Tibial nerve (tissue), 4 donors: ENCODE data around the gene HIP1. TPM values are rescaled to one million over a fixed set of nuclear protein-coding genes. Genes with fewer than 3 reads are reported as not detected.
"Not testable (repeated sequence)": the region's sequence is repeated elsewhere in the genome, so short reads cannot be mapped to it uniquely, and the experiment has no call there.

Experiments used
- DNase-seq, 2 donors: peaks; one replicate each; pipeline ENCODE4 v3.0.0-alpha.2; 2019; ENCODE audit warnings: low spot score in 2 of 2
- H3K27ac ChIP-seq, 4 donors: fragments of 200-600 bp; sonication (generic) in 3 of 4; one replicate each; pipeline ENCODE4 v1.5.1; 2017 to 2019; ENCODE audit warnings: mild to moderate bottlenecking in 1 of 4
- H3K27me3 ChIP-seq, 2 donors: fragments of 200-600 bp; sonication (generic) in 1 of 2; one replicate each; pipeline versions ENCODE4 v1.5.1 to v1.6.0; 2017 to 2019
- H3K36me3 ChIP-seq, 3 donors: fragments of 200-600 bp; sonication (generic); one replicate each; pipeline ENCODE4 v1.5.1; 2018 to 2019
- H3K4me1 ChIP-seq, 4 donors: fragments of 200-600 bp; sonication (generic) in 3 of 4; one replicate each; pipeline ENCODE4 v1.5.1; 2017 to 2019
- H3K4me3 ChIP-seq, 4 donors: fragments of 200-600 bp; sonication (generic) in 3 of 4; one replicate each; pipeline ENCODE4 v1.5.1; 2017 to 2019; ENCODE audit warnings: mild to moderate bottlenecking in 1 of 4, moderate library complexity in 1 of 4
- H3K9me3 ChIP-seq, 4 donors: fragments of 200-600 bp; sonication (generic) in 3 of 4; one replicate each; pipeline ENCODE4 v1.5.1; 2017 to 2019
- EP300 ChIP-seq, 2 donors: sonication (generic); formaldehyde crosslinking; IDR thresholded peaks; one replicate each; pipeline ENCODE4 v1.6.1; 2017; ENCODE audit warnings: antibody characterized with exemption in 2 of 2, mild to moderate bottlenecking in 1 of 2
- POLR2A ChIP-seq, 2 donors: fragments of 450-650 bp; IDR thresholded peaks; one replicate each; pipeline ENCODE4 v1.6.1; 2017; ENCODE audit warnings: antibody characterized with exemption in 2 of 2, mild to moderate bottlenecking in 2 of 2, moderate library complexity in 2 of 2
- WGBS, 2 donors: methylation state at CpG; one replicate each; pipeline ENCODE4 v1.1.5; 2018; 5-methylcytosine and 5-hydroxymethylcytosine counted together
- small RNA-seq: library from RNA; depleted of rRNA; stranded (forward); fragments of <200 nt; gene quantifications from one replicate; pipeline ENCODE3, GENCODE V24; 2016
- total RNA-seq, 4 donors: library from RNA; depleted of rRNA; stranded (reverse); fragments of >200 nt; gene quantifications; one replicate each; pipeline ENCODE4 v1.1.0, GENCODE V29; 2016
- TF ChIP-seq, protein P1 (sequence below), 5 experiments: fragments of 200-600 bp in 3 of 5; fragments of 450-650 bp in 2 of 5; sonication (generic) in 3 of 5; IDR thresholded peaks; one replicate each; pipeline ENCODE4 v1.5.1; 2016 to 2019; ENCODE audit warnings: antibody characterized with exemption in 5 of 5, mild to moderate bottlenecking in 3 of 5, moderate library complexity in 2 of 5

HIP1 gene
- total RNA-seq, 4 donors from 2014 or later = 43.2 to 59.7 (median 49.8) TPM

DNA sequence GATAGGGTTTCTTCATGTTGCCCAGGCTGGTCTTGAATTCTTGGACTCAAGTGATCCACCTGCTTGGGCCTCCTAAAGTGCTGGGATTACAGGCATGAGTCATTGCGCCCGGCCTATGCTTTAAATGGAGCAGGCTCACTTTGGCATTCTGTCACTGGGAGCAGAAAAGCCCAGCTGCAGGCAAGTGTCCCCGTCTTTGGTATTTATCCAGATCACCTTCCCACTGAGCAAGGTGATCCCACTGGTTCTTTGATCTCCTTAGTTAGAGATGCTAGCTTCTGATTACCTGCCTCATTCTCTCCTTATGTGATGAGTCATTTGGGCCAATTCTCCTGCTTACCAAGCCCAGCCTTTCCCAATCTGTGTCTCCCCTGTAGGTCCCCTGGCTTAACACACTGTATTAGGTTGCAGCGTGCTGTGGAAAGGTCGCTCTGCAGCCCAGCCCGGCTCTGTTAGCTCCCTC lies 207.4 kb downstream of the HIP1 start:
- Histone ChIP-seq H3K27me3 (no peaks in the 10 kb centered on the region), H3K27ac (no peak overlapping the region), H3K9me3 (no peaks in the 10 kb centered on the region), H3K4me1 (peaks cover 0 to 14% (median 11%) of the 10 kb centered on the region in 4 donors), H3K4me3 (no peak overlapping the region), H3K36me3 (peaks cover 0 to 27% (median under 1%) of the 10 kb centered on the region in 3 donors)
- 63 to 68% methylated on average over 6 of the region's 6 CpGs for WGBS, 2 donors
- DNase-seq = no peak
- TF ChIP-seq, protein P1, sequence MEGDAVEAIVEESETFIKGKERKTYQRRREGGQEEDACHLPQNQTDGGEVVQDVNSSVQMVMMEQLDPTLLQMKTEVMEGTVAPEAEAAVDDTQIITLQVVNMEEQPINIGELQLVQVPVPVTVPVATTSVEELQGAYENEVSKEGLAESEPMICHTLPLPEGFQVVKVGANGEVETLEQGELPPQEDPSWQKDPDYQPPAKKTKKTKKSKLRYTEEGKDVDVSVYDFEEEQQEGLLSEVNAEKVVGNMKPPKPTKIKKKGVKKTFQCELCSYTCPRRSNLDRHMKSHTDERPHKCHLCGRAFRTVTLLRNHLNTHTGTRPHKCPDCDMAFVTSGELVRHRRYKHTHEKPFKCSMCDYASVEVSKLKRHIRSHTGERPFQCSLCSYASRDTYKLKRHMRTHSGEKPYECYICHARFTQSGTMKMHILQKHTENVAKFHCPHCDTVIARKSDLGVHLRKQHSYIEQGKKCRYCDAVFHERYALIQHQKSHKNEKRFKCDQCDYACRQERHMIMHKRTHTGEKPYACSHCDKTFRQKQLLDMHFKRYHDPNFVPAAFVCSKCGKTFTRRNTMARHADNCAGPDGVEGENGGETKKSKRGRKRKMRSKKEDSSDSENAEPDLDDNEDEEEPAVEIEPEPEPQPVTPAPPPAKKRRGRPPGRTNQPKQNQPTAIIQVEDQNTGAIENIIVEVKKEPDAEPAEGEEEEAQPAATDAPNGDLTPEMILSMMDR (IDR thresholded peaks at IDR 0.05) = no peak
- TF ChIP-seq POLR2A (IDR thresholded peaks at IDR 0.05) (no peak), EP300 (IDR thresholded peaks at IDR 0.05) (no peak)

DNA sequence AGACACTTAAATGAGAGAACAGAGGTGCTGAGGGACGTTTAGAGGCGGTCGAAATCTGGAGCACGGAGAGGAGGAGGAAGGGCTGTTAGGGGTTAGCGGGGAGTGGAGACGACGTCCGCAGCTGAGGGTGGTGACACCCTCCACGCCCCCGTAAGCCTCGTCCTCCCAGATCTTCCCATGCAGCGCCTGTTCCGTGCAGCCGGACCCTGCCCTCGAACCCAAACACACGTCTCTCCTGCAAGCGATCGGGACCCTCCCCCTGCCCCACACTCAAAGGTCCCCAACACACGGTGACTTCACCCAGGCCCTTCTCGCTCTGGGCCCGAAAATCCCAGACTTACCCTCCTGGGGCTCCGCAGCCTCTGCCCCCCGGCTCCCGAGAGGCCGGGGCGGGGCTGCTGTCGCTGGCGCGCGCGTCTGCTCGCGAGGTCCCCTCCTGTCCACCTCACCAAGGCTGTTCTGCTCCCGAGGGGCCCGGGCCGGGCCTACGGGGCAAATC lies 211.5 kb downstream of the HIP1 start:
- Histone ChIP-seq H3K36me3 (peaks cover 0 to 34% (median 9%) of the 10 kb centered on the region in 3 donors), H3K27ac (peak overlapping the region in 3 of 4 donors; percentile 78 to 88 (median 81)), H3K4me3 (peak overlapping the region; percentile 67 to 99 (median 78)), H3K4me1 (peaks cover 0 to 23% (median 11%) of the 10 kb centered on the region in 4 donors)
- DNase-seq, H3K9me3 ChIP-seq, H3K27me3 ChIP-seq: not testable (repeated sequence)
- WGBS, 2 donors = 0 to 1% methylated on average over 15 to 28 of the region's 37 CpGs

DNA sequence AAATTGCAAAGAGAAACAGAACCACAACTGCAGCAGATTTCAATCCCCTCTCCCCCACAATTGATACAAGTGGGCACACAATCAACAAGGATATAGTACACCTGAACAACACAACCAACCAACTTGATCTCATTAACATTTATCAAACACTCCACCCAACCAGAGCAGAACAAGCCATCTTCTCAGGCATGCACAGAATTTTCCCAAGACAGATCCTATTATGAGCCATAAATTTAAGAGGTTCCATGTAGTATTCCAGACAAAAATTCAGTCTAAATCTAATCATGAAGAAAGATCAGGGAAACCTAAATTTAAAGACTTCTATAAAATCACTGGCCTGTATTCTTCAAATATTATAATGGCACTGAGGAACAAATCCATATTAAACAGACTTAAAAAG lies 217.0 kb downstream of the HIP1 start:
- peaks cover 0 to 63% (median 13%) of the 10 kb centered on the region in 3 donors for H3K36me3 ChIP-seq
- not testable (repeated sequence) for H3K9me3 ChIP-seq, DNase-seq, H3K27ac ChIP-seq, H3K27me3 ChIP-seq, H3K4me3 ChIP-seq
- peaks cover 0 to 12% (median 4%) of the 10 kb centered on the region in 4 donors for H3K4me1 ChIP-seq

DNA sequence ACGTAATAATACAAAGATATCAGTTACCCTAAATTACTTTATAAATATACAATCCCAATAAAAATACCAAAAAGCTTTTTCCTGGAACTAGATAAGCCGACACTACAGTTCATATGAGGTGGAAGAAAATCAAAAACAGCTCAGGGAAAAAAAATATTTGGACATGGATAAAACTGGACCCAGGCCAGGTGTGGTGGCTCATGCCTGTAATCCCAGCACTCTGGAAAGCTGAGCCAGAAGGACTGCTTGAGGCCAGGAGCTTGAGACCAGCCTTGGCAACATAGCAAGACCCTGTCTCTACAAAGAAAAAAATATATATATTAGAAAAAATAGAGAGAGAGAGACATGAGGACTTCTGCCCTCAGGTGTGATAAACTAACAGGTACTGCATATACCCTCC lies 219.9 kb downstream of the HIP1 start:
- H3K9me3 ChIP-seq, H3K4me1 ChIP-seq, H3K27me3 ChIP-seq, H3K4me3 ChIP-seq, DNase-seq, H3K27ac ChIP-seq: not testable (repeated sequence)
- 75 to 86% methylated on average over 2 of the region's 2 CpGs for WGBS, 2 donors
- H3K36me3 ChIP-seq = peaks cover 0 to 60% (median 4%) of the 10 kb centered on the region in 3 donors

DNA sequence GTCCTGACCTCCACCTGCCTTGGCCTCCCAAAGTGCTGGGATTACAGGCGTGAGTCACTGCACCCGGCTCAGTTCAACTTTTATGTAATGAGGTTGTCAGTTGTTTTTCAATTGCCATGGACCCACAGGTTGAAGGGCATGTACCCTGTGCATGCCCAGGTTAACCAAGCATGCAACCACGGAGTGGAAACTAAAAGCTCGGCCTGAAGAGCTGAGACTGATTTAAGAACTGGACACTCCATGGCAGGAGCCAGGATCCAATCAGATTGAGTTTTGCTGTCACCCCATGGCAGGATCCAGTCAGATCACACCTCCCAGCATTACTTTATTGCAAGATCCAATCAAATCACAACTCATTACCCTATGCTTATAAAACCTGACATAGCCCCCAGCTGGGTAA lies 229.7 kb downstream of the HIP1 start:
- not testable (repeated sequence) for DNase-seq, H3K27me3 ChIP-seq, H3K9me3 ChIP-seq, H3K4me3 ChIP-seq, H3K27ac ChIP-seq, H3K4me1 ChIP-seq
- 90% methylated on average over 2 of the region's 4 CpGs; no CpG with 5 or more reads in 1 of the 2 donors for WGBS, 2 donors
- H3K36me3 ChIP-seq = peaks cover 0 to 15% (median 0%) of the 10 kb centered on the region in 3 donors

DNA sequence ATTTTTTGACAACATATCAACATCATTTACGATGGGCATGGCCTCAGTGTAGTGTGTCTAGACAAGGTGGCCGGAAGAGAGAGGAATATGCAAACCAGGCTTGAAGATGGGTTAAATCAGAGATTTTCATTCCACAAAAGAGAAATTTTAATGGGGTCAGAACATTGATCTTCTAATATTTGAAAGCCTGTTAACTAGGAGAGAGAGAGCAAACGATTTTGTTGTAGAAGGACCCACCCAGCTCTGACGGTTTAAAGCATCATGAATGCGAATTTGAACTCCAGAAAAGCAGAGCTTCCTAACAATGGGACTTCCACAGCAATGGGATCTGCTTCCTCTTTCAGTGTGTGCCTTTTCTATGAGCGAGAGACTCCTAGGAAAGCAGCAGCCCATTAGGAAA lies 246.7 kb downstream of the HIP1 start, which contains the start of gene SPDYE5:
TSS of gene SPDYE5 (plus strand) at position 301 of the 400 bp plus-strand sequence. CDS start 1,728 bp downstream, outside the sequence.
- H3K36me3 ChIP-seq, H3K4me3 ChIP-seq, H3K27me3 ChIP-seq, DNase-seq, H3K9me3 ChIP-seq, H3K4me1 ChIP-seq, H3K27ac ChIP-seq: not testable (repeated sequence)
- 79 to 81% methylated on average over 5 to 6 of the region's 6 CpGs for WGBS, 2 donors

DNA sequence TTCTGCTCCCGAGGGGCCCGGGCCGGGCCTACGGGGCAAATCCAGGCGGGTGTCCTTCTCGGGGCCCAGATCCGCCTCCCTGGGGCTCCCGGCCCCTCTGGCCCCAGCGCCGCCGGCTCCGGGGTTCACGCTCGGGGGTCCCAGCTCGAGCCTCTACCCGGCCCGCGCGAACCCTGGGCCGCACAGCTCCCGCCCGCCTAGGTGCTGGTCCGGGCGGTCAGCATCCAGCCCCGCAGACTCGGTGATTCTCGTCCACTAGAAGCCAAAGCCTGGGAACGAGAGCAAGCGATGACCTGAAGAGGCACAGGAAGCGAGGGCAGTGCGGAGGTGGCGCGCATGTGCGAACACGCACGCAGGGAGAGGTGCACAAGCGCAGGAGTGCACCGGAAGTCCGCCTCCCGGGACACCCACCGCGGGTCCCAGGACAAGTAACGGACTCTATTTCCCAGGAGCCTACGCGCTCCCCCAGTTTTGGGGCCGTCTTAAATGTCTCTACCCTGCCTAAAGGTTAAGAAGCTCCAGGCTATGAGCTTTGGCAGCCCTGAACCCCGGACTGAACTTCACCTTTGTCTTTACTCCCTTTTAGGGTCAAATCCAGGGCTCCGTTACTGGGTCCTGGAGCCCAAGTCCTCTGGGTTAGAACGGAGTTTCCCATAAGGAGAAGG lies 252.6 kb downstream of the HIP1 start, which contains the start of gene POM121C:
TSS of gene POM121C (minus strand) at position 321 of the 665 bp plus-strand sequence. CDS start 44,803 bp downstream, outside the sequence.
- H3K4me1 ChIP-seq, H3K36me3 ChIP-seq, H3K27me3 ChIP-seq, H3K9me3 ChIP-seq: not testable (repeated sequence)
- peak; percentile 78 to 79 for DNase-seq
- Histone ChIP-seq H3K27ac (peak within 1 kb of the TSS; percentile 51 to 87 (median 78)), H3K4me3 (peak within 1 kb of the TSS; percentile 54 to 86 (median 66))
- 1% methylated on average over 8 to 39 of the region's 49 CpGs for WGBS, 2 donors
- TF ChIP-seq POLR2A (IDR thresholded peaks at IDR 0.05) (peak in 1 of 2 donors; percentile 33), EP300 (IDR thresholded peaks at IDR 0.05) (peak; percentile 63 to 84)

DNA sequence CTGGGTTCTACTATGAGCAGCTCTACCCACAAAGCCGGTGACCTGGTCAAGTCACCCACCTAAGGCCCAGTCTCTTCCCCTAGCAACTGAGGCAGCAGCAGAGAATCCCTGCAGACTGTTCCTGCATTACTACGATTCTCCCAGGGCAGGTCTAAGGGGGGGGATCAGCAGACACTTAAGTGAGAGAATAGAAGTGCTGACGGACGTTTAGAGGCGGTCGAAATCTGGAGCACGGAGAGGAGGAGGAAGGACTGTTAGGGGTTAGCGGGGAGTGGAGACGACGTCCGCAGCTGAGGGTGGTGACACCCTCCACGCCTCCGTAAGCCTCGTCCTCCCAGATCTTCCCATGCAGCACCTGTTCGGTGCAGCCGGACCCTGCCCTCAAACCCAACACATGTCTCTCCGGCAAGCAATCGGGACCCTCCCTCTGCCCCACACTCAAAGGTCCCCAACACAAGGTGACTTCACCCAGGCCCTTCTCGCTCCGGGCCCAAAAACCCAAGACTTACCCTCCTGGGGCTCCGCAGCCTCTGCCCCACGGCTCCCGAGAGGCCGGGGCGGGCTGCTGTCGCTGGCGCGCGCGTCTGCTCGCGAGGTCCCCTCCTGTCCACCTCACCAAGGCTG lies 253.3 kb downstream of the HIP1 start:
- DNase-seq, H3K9me3 ChIP-seq, H3K4me1 ChIP-seq, H3K36me3 ChIP-seq, H3K27me3 ChIP-seq: not testable (repeated sequence)
- 1 to 3% methylated on average over 30 to 32 of the region's 32 CpGs for WGBS, 2 donors
- H3K27ac ChIP-seq = peak overlapping the region in 3 of 4 donors; percentile 72 to 87 (median 84)
- peak overlapping the region; percentile 54 to 86 (median 66) for H3K4me3 ChIP-seq

Small RNA genes within 50 kb of the gene (small RNA-seq; reads per million reads assigned to genes)
- not detected for gene AC211429.1
- not detected for gene RF00019

Other genes with a start within 250 kb of the HIP1 start
- not detected for gene SPDYE5, start 246.6 kb downstream of the HIP1 start, total RNA-seq
- 1 to 10 TPM in 2 of 4 donors, not detected in 2; 3.8 to 6.3 TPM for gene CCL26, start 33.3 kb upstream of the HIP1 start, total RNA-seq
- not detected for gene CCL24, start 74.9 kb upstream of the HIP1 start, total RNA-seq
- gene RHBDD2, start 140.1 kb upstream of the HIP1 start, total RNA-seq = 10 to 100 TPM; 68.6 to 90.6 (median 74.5) TPM
- 100 to 1,000 TPM in 2 of 4 donors, 10 to 100 TPM in 2; 66.6 to 244 (median 107) TPM for gene POR, start 176.2 kb upstream of the HIP1 start, total RNA-seq